NCI-H1694 (cell line): ENCODE results near the gene JAG1.
"Not testable (repeated sequence)": the region's sequence is repeated elsewhere in the genome, so short reads cannot be mapped to it uniquely, and the experiment has no call there.

Experiments used
- DNase-seq: peaks from one replicate; lab custom pipeline; 2025; lab: John Stamatoyannopoulos, UW

JAG1 gene

GRCh38 chr20:10610251-10610650, 63.5 kb downstream of the JAG1 start:
- no peak for DNase-seq

- DNase-seq: no peak
These were observed 64.0 kb downstream of the JAG1 start for GRCh38 chr20:10609770-10610169.

GRCh38 chr20:10609276-10609675, 64.5 kb downstream of the JAG1 start:
- no peak for DNase-seq

- DNase-seq: no peak
These were observed 68.1 kb downstream of the JAG1 start for GRCh38 chr20:10605547-10606195.

- no peak for DNase-seq
These were observed 68.8 kb downstream of the JAG1 start for GRCh38 chr20:10604865-10605440.

- DNase-seq: no peak
These were observed 69.6 kb downstream of the JAG1 start for GRCh38 chr20:10603971-10604864.

- DNase-seq: no peak
These were observed 70.4 kb downstream of the JAG1 start for GRCh38 chr20:10603378-10603777.

- no peak for DNase-seq
These were observed 71.5 kb downstream of the JAG1 start for GRCh38 chr20:10602221-10602871.

- DNase-seq: no peak
These were observed 76.2 kb downstream of the JAG1 start for GRCh38 chr20:10597637-10598036.

- no peak for DNase-seq
These were observed 77.1 kb downstream of the JAG1 start for GRCh38 chr20:10596710-10597121.

- no peak for DNase-seq
These were observed 77.8 kb downstream of the JAG1 start for GRCh38 chr20:10595985-10596384.

- DNase-seq: no peak
These were observed 78.5 kb downstream of the JAG1 start for GRCh38 chr20:10595266-10595665.

- no peak for DNase-seq
These were observed 79.4 kb downstream of the JAG1 start for GRCh38 chr20:10594296-10594868.

GRCh38 chr20:10591946-10592521, 81.8 kb downstream of the JAG1 start:
- no peak for DNase-seq

GRCh38 chr20:10590950-10591671, 82.7 kb downstream of the JAG1 start:
- DNase-seq: no peak

- not testable (repeated sequence) for DNase-seq
These were observed 83.4 kb downstream of the JAG1 start for GRCh38 chr20:10590446-10590845.
